ENCODE results near the gene RD3L. TPM values are rescaled to one million over a fixed set of nuclear protein-coding genes. Genes with fewer than 3 reads are reported as not detected.

Gene RD3L
- total RNA-seq, 1 experiment from 2014 or later = not detected

- H3K79me1 ChIP-seq (ENCODE audit: insufficient read depth, low read depth, low read length, poor library complexity, severe bottlenecking) = no peaks in the 10 kb centered on the region
- Mint-ChIP-seq H3K4me1 (peaks cover 0 to 6% of the 10 kb centered on the region in 2 experiments; a peak in 2 of 4 replicates), H3K27me3 (ENCODE audit: low read depth) (peaks cover 8% of the 10 kb centered on the region), H3K9me3 (peaks cover 5 to 6% of the 10 kb centered on the region in 2 experiments), H3K4me3 (no peak overlapping the region), H3K27ac (no peak overlapping the region), H3K36me3 (ENCODE audit: insufficient read depth in 1 of 3, low read depth in 3 of 3) (peaks cover 3 to 5% (median 5%) of the 10 kb centered on the region in 3 experiments; a peak in 3 of 7 replicates)
- H3K14ac ChIP-seq (ENCODE audit: insufficient read depth, low read length) = no peak overlapping the region
- H2AFZ ChIP-seq (ENCODE audit: low read length) = no peak overlapping the region
- H3K4me2 ChIP-seq (ENCODE audit: insufficient read depth, insufficient read length, low read length) = no peak overlapping the region
- H3K56ac ChIP-seq (ENCODE audit: insufficient read length, low read depth, low read length) = no peak overlapping the region
- H3K23ac ChIP-seq (ENCODE audit: insufficient read length, low read depth, low read length) = no peak overlapping the region
- no peak overlapping the region for H3K27ac ChIP-seq (ENCODE audit: insufficient read length, low read depth, low read length)
- no peak for TF ChIP-seq CTCF (conservative IDR thresholded peaks at IDR 0.05)
- H3K4me1 ChIP-seq (ENCODE audit: insufficient read depth, low read length) = no peaks in the 10 kb centered on the region
- H4K5ac ChIP-seq (ENCODE audit: insufficient read length, low read depth, low read length) = no peak overlapping the region
- no peaks in the 10 kb centered on the region for H3K79me2 ChIP-seq (ENCODE audit: insufficient read depth, low read length)
- H3K18ac ChIP-seq (ENCODE audit: insufficient read length, low read depth, low read length) = no peak overlapping the region
- no peak overlapping the region for H2BK20ac ChIP-seq (ENCODE audit: low read depth, low read length, poor library complexity, severe bottlenecking)
- no peak overlapping the region for H2AK5ac ChIP-seq (ENCODE audit: insufficient read length, low read length)
- no peak overlapping the region for H2BK120ac ChIP-seq (ENCODE audit: low read depth, low read length, poor library complexity, severe bottlenecking)
- H2BK12ac ChIP-seq (ENCODE audit: insufficient read length, low read depth, low read length) = no peak overlapping the region
- H3K23me2 ChIP-seq (ENCODE audit: insufficient read length, low read depth, low read length, poor library complexity, severe bottlenecking) = no peaks in the 10 kb centered on the region
- DNase-seq = no peak
- no peak overlapping the region for H4K8ac ChIP-seq (replicated peaks; ENCODE audit: insufficient read length, low read depth, low read length)
- no peak overlapping the region for H4K91ac ChIP-seq (ENCODE audit: insufficient read length, low read depth, low read length)
- H3K9me3 ChIP-seq (ENCODE audit: control insufficient read depth, low read depth, low read length) = no peaks in the 10 kb centered on the region
- no peak overlapping the region for H2BK15ac ChIP-seq (ENCODE audit: low read depth, low read length)
- no peak overlapping the region for H3T11ph ChIP-seq (ENCODE audit: low read length)
- H4K20me1 ChIP-seq (ENCODE audit: control insufficient read depth, insufficient read depth, insufficient read length) = peaks cover 2% of the 10 kb centered on the region
- no peak overlapping the region for H3K9ac ChIP-seq (ENCODE audit: extremely low read depth, insufficient read length, low read length)
- WGBS (ENCODE audit: extremely low coverage, insufficient read length, low lambda C conversion rate) = no CpG with 5 or more reads among the region's 14 CpGs
- H2BK5ac ChIP-seq (ENCODE audit: insufficient read length, low read length) = no peak overlapping the region
- H3K27me3 ChIP-seq (ENCODE audit: insufficient read depth, low read length) = no peaks in the 10 kb centered on the region
- no peak overlapping the region for H3K4ac ChIP-seq (ENCODE audit: low read depth, low read length)
Measured at GRCh38 chr14:103899833-103900232, 42.5 kb downstream of the RD3L start.

Data from H9 (cell line).